Mammary microvascular endothelial cell (primary cell): ENCODE data around the gene RAPH1. TPM values are rescaled to one million over a fixed set of nuclear protein-coding genes. Genes with fewer than 3 reads are reported as not detected.

Experiments
- total RNA-seq: library from RNA; depleted of rRNA; stranded (reverse); fragments of >200 nt; gene quantifications from 2 replicates; pipeline ENCODE4 v1.2.3, GENCODE V29; 2015

RAPH1 gene
- 17.1 and 28.6 TPM in 2 replicates for total RNA-seq

GRCh38 chr2:203535078-203535783 lies at the start of gene RAPH1:
Gene RAPH1, minus strand, starts transcription at chr2:203535301. Its CDS starts 39,948 bp downstream, at chr2:203495353.

Other genes with a start within 250 kb of the RAPH1 start
- gene ABI2, start 206.9 kb downstream of the RAPH1 start, total RNA-seq, result 16.2 and 22.3 TPM in 2 replicates
- gene CD28, start 171.3 kb upstream of the RAPH1 start, total RNA-seq, result not detected in 2 replicates